HepG2 (cell line): ENCODE data around the gene INF2. TPM values are rescaled to one million over a fixed set of nuclear protein-coding genes. Genes with fewer than 3 reads are reported as not detected.

Source experiments
- ARHGAP35 ChIP-seq: sonication (generic); formaldehyde crosslinking; IDR thresholded peaks from 2 replicates; pipeline ENCODE4 v1.9.0; 2022; ENCODE audit warnings: mild to moderate bottlenecking, inconsistent platforms, moderate library complexity, missing genetic modification reagents, borderline replicate concordance
- ARID2 ChIP-seq: sonication (generic); formaldehyde crosslinking; IDR thresholded peaks from 2 replicates; pipeline ENCODE4 v1.8.1; 2022; ENCODE audit warnings: mild to moderate bottlenecking, missing genetic modification reagents, borderline replicate concordance
- GABPA ChIP-seq, 2 experiments: IDR thresholded peaks; 2 replicates each; pipeline ENCODE4 v1.6.1; 2011 to 2016; ENCODE audit warnings: low read depth in 2 of 2, low read length in 1 of 2, missing biosample characterization in 1 of 2, missing genetic modification characterization in 1 of 2
- GATAD2A ChIP-seq: IDR thresholded peaks from 2 replicates; pipeline ENCODE4 v1.6.1; 2016
- GTF2F1 ChIP-seq: fragments of 150-350 bp; IDR thresholded peaks from 2 replicates; pipeline ENCODE4 v1.6.1; 2014; ENCODE audit warnings: low read length
- KAT2B ChIP-seq: fragments of 150-350 bp; IDR thresholded peaks from 2 replicates; pipeline ENCODE4 v1.6.1; 2014; ENCODE audit warnings: low read depth, low read length, borderline replicate concordance
- MAF1 ChIP-seq: sonication (generic); formaldehyde crosslinking; IDR thresholded peaks from 2 replicates; pipeline ENCODE4 v1.5.0; 2020; ENCODE audit warnings: missing genetic modification reagents, borderline replicate concordance
- MED1 ChIP-seq: sonication (generic); formaldehyde crosslinking; IDR thresholded peaks from 2 replicates; pipeline ENCODE4 v1.4.0; 2020; ENCODE audit warnings: missing genetic modification reagents
- MED8 ChIP-seq: sonication (generic); formaldehyde crosslinking; IDR thresholded peaks from 2 replicates; pipeline ENCODE4 v1.8.1; 2023; ENCODE audit warnings: mild to moderate bottlenecking, missing genetic modification reagents; ENCODE audit not compliant: insufficient replicate concordance
- MIER3 ChIP-seq: IDR thresholded peaks from 2 replicates; pipeline ENCODE4 v1.6.1; 2016; ENCODE audit warnings: missing compliant biosample characterization, borderline replicate concordance
- NONO ChIP-seq, 2 experiments: fragments of 450-650 bp in 1 of 2; sonication (generic) in 1 of 2; formaldehyde crosslinking in 1 of 2; IDR thresholded peaks in 1 of 2; conservative IDR thresholded peaks in 1 of 2; 2 replicates each; pipeline versions ENCODE4 v1.6.1 to v1.8.0; 2017 to 2022; ENCODE audit warnings: mild to moderate bottlenecking in 1 of 2, missing genetic modification reagents in 1 of 2, moderate library complexity in 1 of 2
- NR2C2 ChIP-seq: sonication (generic); formaldehyde crosslinking; IDR thresholded peaks from 2 replicates; pipeline ENCODE4 v1.4.0; 2020; ENCODE audit warnings: missing genetic modification reagents, mild to moderate bottlenecking, moderate library complexity, borderline replicate concordance
- PAXIP1 ChIP-seq: sonication (generic); formaldehyde crosslinking; conservative IDR thresholded peaks from 2 replicates; pipeline ENCODE4 v1.4.0; 2020; ENCODE audit warnings: mild to moderate bottlenecking, missing genetic modification reagents, moderate library complexity
- POGK ChIP-seq: sonication (generic); formaldehyde crosslinking; conservative IDR thresholded peaks from 2 replicates; pipeline ENCODE4 v1.8.0; 2022; ENCODE audit warnings: mild to moderate bottlenecking, moderate library complexity, missing genetic modification reagents
- PRPF4 ChIP-seq: fragments of 200-400 bp; formaldehyde crosslinking; IDR thresholded peaks from 2 replicates; pipeline ENCODE4 v1.6.1; 2016; ENCODE audit warnings: low read length, low read depth; ENCODE audit not compliant: poor library complexity, severe bottlenecking
- SMAD9 ChIP-seq: sonication (generic); formaldehyde crosslinking; IDR thresholded peaks from 2 replicates; pipeline ENCODE4 v1.5.1; 2020; ENCODE audit warnings: mild to moderate bottlenecking, missing genetic modification reagents
- SP2 ChIP-seq: sonication (generic); formaldehyde crosslinking; IDR thresholded peaks from 2 replicates; pipeline ENCODE4 v1.5.1; 2020; ENCODE audit warnings: mild to moderate bottlenecking, missing genetic modification reagents
- TEAD3 ChIP-seq: optimal IDR thresholded peaks from 2 replicates; pipeline ENCODE3; 2016; ENCODE audit warnings: borderline replicate concordance
- ZFAT ChIP-seq: sonication (generic); formaldehyde crosslinking; conservative IDR thresholded peaks from 2 replicates; pipeline ENCODE4 v1.8.1; 2023; ENCODE audit warnings: missing genetic modification reagents, inconsistent platforms
- ZNF160 ChIP-seq: sonication (generic); formaldehyde crosslinking; IDR thresholded peaks from 2 replicates; pipeline ENCODE4 v1.8.0; 2022; ENCODE audit warnings: mild to moderate bottlenecking, inconsistent platforms, missing genetic modification reagents
- ZNF430 ChIP-seq: sonication (generic); formaldehyde crosslinking; IDR thresholded peaks from 2 replicates; pipeline ENCODE4 v1.9.0; 2021; ENCODE audit warnings: mild to moderate bottlenecking, missing genetic modification reagents
- ZNF674 ChIP-seq: sonication (generic); formaldehyde crosslinking; IDR thresholded peaks from 2 replicates; pipeline ENCODE4 v1.5.0; 2020; ENCODE audit warnings: low read depth, mild to moderate bottlenecking, missing genetic modification reagents
- polyA plus RNA-seq, 8 experiments: library from polyadenylated mRNA; depleted of rRNA in 3 of 8; stranded (reverse) in 7 of 8; unstranded in 1 of 8; fragments of >200 nt; fragmentation: Illumina TruSeq in 4 of 8; extraction: Trizol in 4 of 8; gene quantifications; 2 replicates each; pipeline versions ENCODE4 v1.2.1 to v1.2.3, GENCODE V29; 2011 to 2016; ENCODE audit warnings: low read depth in 4 of 8, missing spikeins in 1 of 8, mixed read lengths in 1 of 8; ENCODE audit not compliant: insufficient read depth in 1 of 8
- total RNA-seq, 5 experiments: library from RNA; depleted of rRNA; stranded (reverse); fragments of >200 nt; fragmentation: Illumina TruSeq; extraction: Trizol; gene quantifications; 2 replicates each; pipeline ENCODE4 v1.2.3, GENCODE V29; 2016; ENCODE audit warnings: low read depth in 1 of 5

INF2 gene
- total and polyA plus RNA-seq, 2 of the 13 experiments (the other 11 are each of a cell fraction or from before 2014, with no cell fraction given), result 16.4 to 26.4 TPM

GRCh38 chr14:104766863-104767633 is 77.6 kb downstream of the INF2 start (continued):
- TF ChIP-seq GATAD2A (CRISPR knock-in tag) (peak; percentile 43; the same call in 1 of the 2 replicates), POGK (0 out of 2 replicates have a peak, but pooled peaks have one; percentile 53), ZFAT (CRISPR knock-in tag) (no peak), GABPA (IDR thresholded peaks at IDR 0.05; ENCODE audit: low read depth, low read length) (no peak), GABPA (CRISPR knock-in tag; IDR thresholded peaks at IDR 0.05; ENCODE audit: low read depth) (peak; percentile 47; the same call in 1 of the 2 replicates), PRPF4 (no peak), PAXIP1 (CRISPR knock-in tag) (peak; percentile 72), MAF1 (CRISPR knock-in tag) (no peak), TEAD3 (CRISPR knock-in tag) (peak; percentile 58), ZNF430 (peak; percentile 81; the same call in 1 of the 2 replicates), ARHGAP35 (no peak), MED8 (CRISPR knock-in tag) (peak; percentile 57), GTF2F1 (no peak), SMAD9 (no peak), MIER3 (peak; percentile 51; the same call in 1 of the 2 replicates), SP2 (CRISPR knock-in tag) (peak; percentile 63), NONO (IDR thresholded peaks at IDR 0.05) (no peak), NONO (CRISPR knock-in tag; conservative IDR thresholded peaks at IDR 0.05) (peak; percentile 28; the same call in 1 of the 2 replicates), ZNF160 (CRISPR knock-in tag) (peak; percentile 12; the same call in 1 of the 2 replicates), ARID2 (CRISPR knock-in tag) (peak; percentile 58; the same call in 1 of the 2 replicates), NR2C2 (peak; percentile 98), ZNF674 (CRISPR knock-in tag) (no peak), KAT2B (no peak), MED1 (CRISPR knock-in tag) (peak; percentile 93)
